GM21786 (cell line): ENCODE measurements around the gene IRAK2.
"Not testable (repeated sequence)": the region's sequence is repeated elsewhere in the genome, so short reads cannot be mapped to it uniquely, and the experiment has no call there.

Source experiments
- ATAC-seq: cut with Tn5 transposase; IDR thresholded peaks from one replicate; pipeline ENCODE4 v1.9.1; 2021; ENCODE audit not compliant: unreplicated experiment

The IRAK2 gene

GRCh38 chr3:10164546-10165393, at the start of gene IRAK2:
Gene IRAK2, plus strand, starts transcription at chr3:10164919. Its CDS starts 36 bp downstream, at chr3:10164955.
- ATAC-seq, result peak; percentile 82

- peak; percentile 99 for ATAC-seq
Measured at GRCh38 chr3:10115326-10116137, 49.2 kb upstream of the IRAK2 start, which contains the start of gene BRK1. Gene BRK1, plus strand, starts transcription at chr3:10115675. Its CDS starts 27 bp downstream, at chr3:10115702.

- ATAC-seq, result peak; percentile 18
Measured at GRCh38 chr3:10116138-10116460, 48.6 kb upstream of the IRAK2 start.

- no peak for ATAC-seq
Measured at GRCh38 chr3:10116928-10117327, 47.8 kb upstream of the IRAK2 start.

- no peak for ATAC-seq
Measured at GRCh38 chr3:10119376-10119775, 45.3 kb upstream of the IRAK2 start.

GRCh38 chr3:10121064-10121463, 43.7 kb upstream of the IRAK2 start:
- ATAC-seq, result no peak

- ATAC-seq, result no peak
Measured at GRCh38 chr3:10122724-10123123, 42.0 kb upstream of the IRAK2 start.

GRCh38 chr3:10135872-10136271, 28.8 kb upstream of the IRAK2 start:
- ATAC-seq, result not testable (repeated sequence)

GRCh38 chr3:10136426-10137005, 28.2 kb upstream of the IRAK2 start:
- ATAC-seq, result no peak

GRCh38 chr3:10137178-10137577, 27.5 kb upstream of the IRAK2 start:
- ATAC-seq, result no peak

GRCh38 chr3:10140996-10141546, 23.6 kb upstream of the IRAK2 start:
- no peak for ATAC-seq

- no peak for ATAC-seq
Measured at GRCh38 chr3:10142707-10143560, 21.8 kb upstream of the IRAK2 start.

- no peak for ATAC-seq
Measured at GRCh38 chr3:10145685-10146084, 19.0 kb upstream of the IRAK2 start.

- ATAC-seq, result no peak
Measured at GRCh38 chr3:10149226-10149625, 15.5 kb upstream of the IRAK2 start.

GRCh38 chr3:10150987-10151386, 13.7 kb upstream of the IRAK2 start:
- no peak for ATAC-seq

GRCh38 chr3:10154335-10155122, 10.2 kb upstream of the IRAK2 start:
- ATAC-seq, result no peak

- ATAC-seq, result no peak
Measured at GRCh38 chr3:10155123-10155472, 9.6 kb upstream of the IRAK2 start.

GRCh38 chr3:10155658-10156057, 9.1 kb upstream of the IRAK2 start:
- ATAC-seq, result no peak

GRCh38 chr3:10157031-10157430, 7.7 kb upstream of the IRAK2 start:
- ATAC-seq, result no peak

- ATAC-seq, result not testable (repeated sequence)
Measured at GRCh38 chr3:10158555-10158954, 6.2 kb upstream of the IRAK2 start.
